ENCODE results near the gene DUOXA1.

DUOXA1 gene

GRCh38 chr15:45129651-45130129 lies at the start of gene DUOXA1, which contains the start of gene DUOX1:
Gene DUOXA1, minus strand, starts transcription at chr15:45129879. Its CDS starts 6,865 bp downstream, at chr15:45123014.
Gene DUOX1, plus strand, starts transcription at chr15:45129994. Its CDS starts 1,973 bp downstream, at chr15:45131967.
- peak in 1 of 2 donors; percentile 13 for DNase-seq

- no peak for DNase-seq
These were observed 47.6 kb upstream of the DUOXA1 start for GRCh38 chr15:45177285-45177684.

- DNase-seq: no peak
These were observed 44.9 kb upstream of the DUOXA1 start for GRCh38 chr15:45174577-45174976.

- no peak for DNase-seq
These were observed 44.4 kb upstream of the DUOXA1 start for GRCh38 chr15:45174069-45174468.

- DNase-seq: no peak
These were observed 42.2 kb upstream of the DUOXA1 start for GRCh38 chr15:45171912-45172311.

GRCh38 chr15:45169608-45170480 lies 40.2 kb upstream of the DUOXA1 start:
- DNase-seq: no peak

- no peak for DNase-seq
These were observed 39.3 kb upstream of the DUOXA1 start for GRCh38 chr15:45168751-45169551.

GRCh38 chr15:45168286-45168685 lies 38.6 kb upstream of the DUOXA1 start:
- DNase-seq: no peak

GRCh38 chr15:45167631-45168205 lies 38.0 kb upstream of the DUOXA1 start:
- DNase-seq: no peak

- peak; percentile 69 to 77 for DNase-seq
These were observed 37.4 kb upstream of the DUOXA1 start for GRCh38 chr15:45166834-45167630.

GRCh38 chr15:45165536-45165935 lies 35.9 kb upstream of the DUOXA1 start:
- no peak for DNase-seq

GRCh38 chr15:45164914-45165313 lies 35.2 kb upstream of the DUOXA1 start:
- DNase-seq: no peak

- no peak for DNase-seq
These were observed 33.8 kb upstream of the DUOXA1 start for GRCh38 chr15:45163508-45163856.

GRCh38 chr15:45162771-45163507 lies 33.3 kb upstream of the DUOXA1 start:
- peak; percentile 69 to 77 for DNase-seq

- DNase-seq: no peak
These were observed 32.0 kb upstream of the DUOXA1 start for GRCh38 chr15:45161666-45162065.

- DNase-seq: peak; percentile 62 to 68
These were observed 28.3 kb upstream of the DUOXA1 start for GRCh38 chr15:45157974-45158373.

- peak in 1 of 2 donors; percentile 10 for DNase-seq
These were observed 27.2 kb upstream of the DUOXA1 start for GRCh38 chr15:45156744-45157455.

GRCh38 chr15:45155739-45156138 lies 26.1 kb upstream of the DUOXA1 start:
- DNase-seq: no peak

- no peak for DNase-seq
These were observed 22.5 kb upstream of the DUOXA1 start for GRCh38 chr15:45151998-45152828.

- no peak for DNase-seq
These were observed 21.3 kb upstream of the DUOXA1 start for GRCh38 chr15:45150997-45151396.

Measured in hippocampal formation (tissue), 2 donors.